Measurements from ENCODE around the gene CD28.
A peak's percentile ranks its signal among the peaks of the same experiment; 100 is the strongest.

Gene CD28

DNA sequence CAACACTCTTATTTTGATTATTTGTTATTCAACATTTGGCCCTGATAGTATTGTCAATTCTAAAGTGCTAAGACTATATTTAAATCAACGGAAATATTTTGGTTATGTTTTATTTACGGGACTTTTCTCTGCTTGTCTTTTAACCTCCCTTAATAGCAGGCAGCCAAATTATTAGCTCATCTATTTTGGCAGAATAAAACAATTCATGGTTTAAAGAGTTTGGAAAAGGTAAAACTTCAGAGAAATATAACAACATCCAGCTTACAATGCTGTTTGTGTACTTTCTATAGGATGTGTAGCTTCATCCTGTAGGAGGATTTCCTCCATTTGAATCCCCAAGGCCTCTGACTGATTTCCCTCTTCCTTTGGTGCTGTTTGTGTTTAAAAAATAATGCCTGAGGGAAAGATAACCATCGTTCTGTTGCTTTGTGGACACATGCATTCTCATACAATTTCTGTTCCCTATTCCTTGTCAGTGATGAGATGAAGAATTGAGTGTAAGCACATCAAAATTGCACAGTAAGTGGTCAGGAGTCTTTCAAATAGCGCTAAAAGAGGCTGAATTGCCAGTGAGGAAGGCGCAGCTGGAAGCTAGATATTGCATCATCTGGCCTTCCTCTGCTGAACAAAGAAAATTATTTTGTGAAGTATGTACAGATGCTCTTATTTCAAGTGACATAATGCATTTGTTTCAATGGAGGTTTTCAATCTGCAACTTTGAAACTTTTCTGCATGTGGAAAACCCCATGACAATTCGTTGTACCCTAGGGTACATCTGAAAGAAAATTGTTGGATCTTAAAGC is 80.3 kb downstream of the CD28 start:
- DNase-seq: peak; percentile 55 to 64

DNA sequence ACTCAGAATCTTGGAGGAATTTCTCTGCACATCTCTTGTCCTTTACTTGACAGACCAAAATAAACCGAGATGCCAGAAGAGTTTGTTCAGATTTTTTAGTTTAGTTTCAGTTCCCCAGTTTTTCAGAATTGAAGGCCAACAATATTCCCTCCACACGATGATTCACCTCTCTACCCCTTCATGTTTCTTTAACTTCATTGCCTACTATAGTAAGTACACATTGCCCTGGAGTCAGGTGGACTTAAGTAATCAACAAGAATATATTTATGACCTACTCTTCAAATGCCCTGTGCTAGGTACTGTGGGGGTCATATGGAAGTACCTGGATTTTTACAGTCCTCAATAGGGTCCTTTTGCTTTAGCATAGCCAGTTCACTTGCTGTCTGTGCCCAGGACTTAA is 81.5 kb downstream of the CD28 start:
- no peak for DNase-seq
